Measurements from ENCODE around the gene COL23A1. TPM values are rescaled to one million over a fixed set of nuclear protein-coding genes. Genes with fewer than 3 reads are reported as not detected.
"Not testable (repeated sequence)": the region's sequence is repeated elsewhere in the genome, so short reads cannot be mapped to it uniquely, and the experiment has no call there.

The COL23A1 gene
- total RNA-seq, 1 donor from 2014 or later = 0.86 TPM

GRCh38 chr5:178230879-178231538, 359.2 kb downstream of the COL23A1 start:
- no peak for DNase-seq (ENCODE audit: low spot score)

- DNase-seq (ENCODE audit: low spot score) = no peak
Measured at GRCh38 chr5:178229861-178230260, 360.3 kb downstream of the COL23A1 start.

GRCh38 chr5:178229111-178229510, 361.1 kb downstream of the COL23A1 start:
- DNase-seq (ENCODE audit: low spot score) = not testable (repeated sequence)

- no peak for DNase-seq (ENCODE audit: low spot score)
Measured at GRCh38 chr5:178228609-178229008, 361.6 kb downstream of the COL23A1 start.

GRCh38 chr5:178227929-178228328, 362.3 kb downstream of the COL23A1 start:
- DNase-seq (ENCODE audit: low spot score) = no peak

- no peak for DNase-seq (ENCODE audit: low spot score)
Measured at GRCh38 chr5:178227138-178227659, 363.0 kb downstream of the COL23A1 start.

GRCh38 chr5:178225174-178225573, 365.0 kb downstream of the COL23A1 start:
- DNase-seq (ENCODE audit: low spot score) = no peak

- no peak for DNase-seq (ENCODE audit: low spot score)
Measured at GRCh38 chr5:178224403-178224802, 365.8 kb downstream of the COL23A1 start.

GRCh38 chr5:178223828-178224335, 366.3 kb downstream of the COL23A1 start:
- DNase-seq (ENCODE audit: low spot score) = no peak

GRCh38 chr5:178223196-178223773, 366.9 kb downstream of the COL23A1 start:
- DNase-seq (ENCODE audit: low spot score) = no peak

- no peak for DNase-seq (ENCODE audit: low spot score)
Measured at GRCh38 chr5:178222292-178222691, 367.9 kb downstream of the COL23A1 start.

- no peak for DNase-seq (ENCODE audit: low spot score)
Measured at GRCh38 chr5:178221853-178222252, 368.3 kb downstream of the COL23A1 start.

GRCh38 chr5:178221282-178221681, 368.9 kb downstream of the COL23A1 start:
- DNase-seq (ENCODE audit: low spot score) = no peak

GRCh38 chr5:178218827-178219226, 371.4 kb downstream of the COL23A1 start:
- DNase-seq (ENCODE audit: low spot score) = no peak

- DNase-seq (ENCODE audit: low spot score) = no peak
Measured at GRCh38 chr5:178218237-178218776, 371.9 kb downstream of the COL23A1 start.

- DNase-seq (ENCODE audit: low spot score) = no peak
Measured at GRCh38 chr5:178216779-178217178, 373.4 kb downstream of the COL23A1 start.

- DNase-seq (ENCODE audit: low spot score) = no peak
Measured at GRCh38 chr5:178216088-178216534, 374.1 kb downstream of the COL23A1 start.

- no peak for DNase-seq (ENCODE audit: low spot score)
Measured at GRCh38 chr5:178215280-178216002, 374.8 kb downstream of the COL23A1 start.

- no peak for DNase-seq (ENCODE audit: low spot score)
Measured at GRCh38 chr5:178214160-178214803, 375.9 kb downstream of the COL23A1 start.

GRCh38 chr5:178213748-178214151, 376.4 kb downstream of the COL23A1 start:
- DNase-seq (ENCODE audit: low spot score) = peak; percentile 72

GRCh38 chr5:178213003-178213461, 377.2 kb downstream of the COL23A1 start:
- DNase-seq (ENCODE audit: low spot score) = no peak

All from mucosa of gallbladder (tissue), 1 donor.